H1 (cell line): ENCODE data around the gene CDH18. TPM values are rescaled to one million over a fixed set of nuclear protein-coding genes. Genes with fewer than 3 reads are reported as not detected.

Source experiments
- CTCF ChIA-PET: fragments of 300-600 bp; sonication (Branson Sonifier 250); formaldehyde crosslinking; loops from one replicate; lab custom pipeline; 2021; ENCODE audit not compliant: partially characterized antibody; lab: Charles Lee
- POLR2A ChIA-PET: fragments of 300-600 bp; sonication (Branson Sonifier 250); formaldehyde crosslinking; loops from one replicate; lab custom pipeline; 2021; ENCODE audit warnings: inconsistent platforms; ENCODE audit not compliant: partially characterized antibody; lab: Charles Lee
- DNase-seq, 2 experiments: peaks; one replicate each; pipeline versions ENCODE4 v3.0.0 to v3.0.0-alpha.2; 2010 to 2022; ENCODE audit warnings: low spot score in 2 of 2, low read depth in 1 of 2, mixed read lengths in 1 of 2
- FAIRE-seq: peaks from 2 replicates; lab custom pipeline; 2011; peaks lifted over from hg19 to GRCh38; lab: Jason Lieb, UNC
- H2AFZ ChIP-seq: 2 replicates; pipeline ENCODE4 v1.8.1; 2012; ENCODE audit warnings: low read length, inconsistent platforms
- H2AK5ac ChIP-seq: 2 replicates; pipeline ENCODE4 v1.6.1; 2013; ENCODE audit warnings: low read depth, low read length
- H2BK120ac ChIP-seq: replicated peaks from 2 replicates; pipeline ENCODE3; 2013; ENCODE audit warnings: low read depth, low read length, inconsistent platforms
- H2BK12ac ChIP-seq: 2 replicates; pipeline ENCODE4 v1.6.1; 2013; ENCODE audit warnings: low read depth, low read length
- H2BK15ac ChIP-seq: 2 replicates; pipeline ENCODE4 v1.6.1; 2013; ENCODE audit warnings: low read length
- H2BK20ac ChIP-seq: 2 replicates; pipeline ENCODE4 v1.6.1; 2013; ENCODE audit warnings: low read length
- H2BK5ac ChIP-seq: 2 replicates; pipeline ENCODE4 v1.6.1; 2013; ENCODE audit warnings: low read depth, low read length
- H3K14ac ChIP-seq: 2 replicates; pipeline ENCODE4 v1.6.1; 2013; ENCODE audit warnings: inconsistent platforms; ENCODE audit not compliant: insufficient read length
- H3K18ac ChIP-seq: 2 replicates; pipeline ENCODE4 v1.6.1; 2013; ENCODE audit warnings: low read length; ENCODE audit errors: extremely low read depth
- H3K23ac ChIP-seq: 2 replicates; pipeline ENCODE4 v1.6.1; 2013; ENCODE audit warnings: inconsistent platforms; ENCODE audit not compliant: insufficient read length
- H3K23me2 ChIP-seq: 2 replicates; pipeline ENCODE4 v1.6.1; 2013; ENCODE audit warnings: low read depth, low read length
- H3K27ac ChIP-seq: 2 replicates; pipeline ENCODE4 v1.6.1; 2011; ENCODE audit warnings: low read depth, low read length, inconsistent platforms
- H3K27me3 ChIP-seq, 4 experiments: replicated peaks in 1 of 4; 1 replicate in 1 of 4; 2 replicates in 3 of 4; pipeline versions ENCODE4 v1.6.1 to v1.8.1; 2011 to 2013; ENCODE audit warnings: low read length in 3 of 4, mild to moderate bottlenecking in 3 of 4, inconsistent platforms in 2 of 4, mixed read lengths in 2 of 4, moderate library complexity in 1 of 4; ENCODE audit not compliant: control insufficient read depth in 3 of 4, insufficient read depth in 3 of 4; ENCODE audit errors: extremely low read depth in 1 of 4
- H3K36me3 ChIP-seq, 4 experiments: 2 replicates each; pipeline versions ENCODE4 v1.6.1 to v1.8.1; 2011 to 2013; ENCODE audit warnings: mild to moderate bottlenecking in 4 of 4, low read length in 3 of 4, moderate library complexity in 2 of 4, control low read depth in 1 of 4, inconsistent platforms in 1 of 4; ENCODE audit not compliant: insufficient read depth in 4 of 4, control insufficient read depth in 2 of 4
- H3K4ac ChIP-seq: replicated peaks from 2 replicates; pipeline ENCODE3; 2013; ENCODE audit warnings: low read length, low read depth, mixed read lengths, inconsistent platforms; ENCODE audit not compliant: insufficient read length
- H3K4me1 ChIP-seq, 4 experiments: replicated peaks in 1 of 4; 1 replicate in 1 of 4; 2 replicates in 3 of 4; pipeline versions ENCODE4 v1.6.1 to v1.8.1; 2011 to 2013; ENCODE audit warnings: low read length in 3 of 4, inconsistent platforms in 2 of 4, mixed read lengths in 1 of 4; ENCODE audit not compliant: insufficient read depth in 4 of 4, control insufficient read depth in 3 of 4
- H3K4me2 ChIP-seq, 2 experiments: 2 replicates each; pipeline versions ENCODE4 v1.6.1 to v1.8.1; 2011 to 2013; ENCODE audit warnings: low read depth in 2 of 2, low read length in 2 of 2, control low read depth in 1 of 2, inconsistent platforms in 1 of 2, mild to moderate bottlenecking in 1 of 2; ENCODE audit not compliant: insufficient read depth in 1 of 2
- H3K4me3 ChIP-seq, 4 experiments: fragments of 200-600, 300-600 bp in 1 of 4; sonication (generic), shearing (Covaris generic), sonication (Bioruptor Twin) in 1 of 4; 2 replicates each; pipeline versions ENCODE4 v1.5.1 to v1.8.1; 2011 to 2016; ENCODE audit warnings: low read length in 4 of 4, low read depth in 3 of 4, control low read depth in 2 of 4, inconsistent platforms in 2 of 4, mild to moderate bottlenecking in 2 of 4, mixed read lengths in 1 of 4, moderate library complexity in 1 of 4; ENCODE audit not compliant: insufficient read depth in 2 of 4; ENCODE audit errors: extremely low read depth in 1 of 4
- H3K56ac ChIP-seq: replicated peaks from 2 replicates; pipeline ENCODE3; 2013; ENCODE audit warnings: low read depth, mild to moderate bottlenecking, mixed read lengths, low read length, inconsistent platforms; ENCODE audit not compliant: insufficient read length
- H3K79me1 ChIP-seq: 2 replicates; pipeline ENCODE4 v1.6.1; 2013; ENCODE audit warnings: low read depth, low read length, control low read depth
- H3K79me2 ChIP-seq, 2 experiments: 2 replicates each; pipeline versions ENCODE4 v1.6.1 to v1.8.1; 2012 to 2013; ENCODE audit warnings: low read length in 2 of 2, mild to moderate bottlenecking in 2 of 2, inconsistent platforms in 1 of 2; ENCODE audit not compliant: insufficient read depth in 2 of 2, control insufficient read depth in 1 of 2
- H3K9ac ChIP-seq, 4 experiments: replicated peaks in 1 of 4; 1 replicate in 1 of 4; 2 replicates in 3 of 4; pipeline versions ENCODE4 v1.6.1 to v1.8.1; 2011 to 2013; ENCODE audit warnings: low read depth in 3 of 4, low read length in 3 of 4, control low read depth in 2 of 4, mild to moderate bottlenecking in 2 of 4, moderate library complexity in 2 of 4, inconsistent platforms in 1 of 4; ENCODE audit errors: extremely low read depth in 1 of 4
- H3K9me3 ChIP-seq, 2 experiments: 2 replicates each; pipeline versions ENCODE4 v1.6.1 to v1.8.1; 2012 to 2013; ENCODE audit warnings: mild to moderate bottlenecking in 2 of 2, moderate library complexity in 2 of 2, control low read depth in 1 of 2, inconsistent platforms in 1 of 2, low read depth in 1 of 2, low read length in 1 of 2, mixed read lengths in 1 of 2; ENCODE audit not compliant: insufficient read depth in 2 of 2
- H4K20me1 ChIP-seq, 2 experiments: replicated peaks in 1 of 2; 2 replicates each; pipeline versions ENCODE3 to v1.8.1; 2011 to 2013; ENCODE audit warnings: inconsistent platforms in 2 of 2, low read length in 2 of 2, mild to moderate bottlenecking in 1 of 2; ENCODE audit not compliant: insufficient read depth in 2 of 2, control insufficient read depth in 1 of 2
- H4K5ac ChIP-seq: 2 replicates; pipeline ENCODE4 v1.6.1; 2013; ENCODE audit warnings: low read length, low read depth, mixed read lengths, inconsistent platforms; ENCODE audit not compliant: insufficient read length
- H4K8ac ChIP-seq: 2 replicates; pipeline ENCODE4 v1.8.0; 2013; ENCODE audit warnings: mild to moderate bottlenecking, moderate library complexity, low read length, inconsistent platforms; ENCODE audit not compliant: insufficient read depth; ENCODE audit errors: extremely low read depth
- H4K91ac ChIP-seq: replicated peaks from 2 replicates; pipeline ENCODE3; 2013; ENCODE audit warnings: low read length, mixed read lengths, inconsistent platforms; ENCODE audit not compliant: insufficient read length
- GABPA ChIP-seq: IDR thresholded peaks from 2 replicates; pipeline ENCODE4 v1.6.1; 2011; ENCODE audit warnings: mild to moderate bottlenecking, low read length, moderate library complexity, borderline replicate concordance; ENCODE audit not compliant: insufficient read depth
- WGBS, 2 experiments: shearing (Covaris generic) in 1 of 2; methylation state at CpG; one replicate each; pipeline versions ENCODE4 v1.1.6 to v1.1.7; 2013 to 2015; ENCODE audit warnings: low lambda C conversion rate in 2 of 2, mixed read lengths in 2 of 2, inconsistent platforms in 1 of 2, low coverage in 1 of 2, missing lambda C conversion rate in 1 of 2; ENCODE audit not compliant: insufficient replicate concordance in 2 of 2, insufficient coverage in 1 of 2, insufficient read length in 1 of 2; ENCODE audit errors: extremely low coverage in 1 of 2, missing lambda C conversion rate in 1 of 2; 5-methylcytosine and 5-hydroxymethylcytosine counted together
- polyA plus RNA-seq, 7 experiments: library from polyadenylated mRNA; depleted of rRNA in 3 of 7; stranded (reverse) in 5 of 7; unstranded in 2 of 7; fragments of >200 nt in 5 of 7; fragments of 200-250 nt in 2 of 7; gene quantifications; 1 replicate in 5 of 7; 2 replicates in 1 of 7; 4 replicates in 1 of 7; pipeline versions ENCODE4 v1.2.1 to v1.2.3, GENCODE V29; 2011 to 2013; ENCODE audit warnings: missing spikeins in 2 of 7, mixed read lengths in 2 of 7
- total RNA-seq: library from RNA; stranded (reverse); fragmentation: NEBNext Ultra II Directional; extraction: Animal tissue kit (Norgen Biotek cat#: 25700); gene quantifications from 2 replicates; pipeline ENCODE4 v1.2.1, GENCODE V29; 2021

The CDH18 gene
- total and polyA plus RNA-seq, 2 of the 8 experiments (the other 6 are each of a cell fraction or from before 2014, with no cell fraction given), result 0.30 to 0.32 TPM

DNA sequence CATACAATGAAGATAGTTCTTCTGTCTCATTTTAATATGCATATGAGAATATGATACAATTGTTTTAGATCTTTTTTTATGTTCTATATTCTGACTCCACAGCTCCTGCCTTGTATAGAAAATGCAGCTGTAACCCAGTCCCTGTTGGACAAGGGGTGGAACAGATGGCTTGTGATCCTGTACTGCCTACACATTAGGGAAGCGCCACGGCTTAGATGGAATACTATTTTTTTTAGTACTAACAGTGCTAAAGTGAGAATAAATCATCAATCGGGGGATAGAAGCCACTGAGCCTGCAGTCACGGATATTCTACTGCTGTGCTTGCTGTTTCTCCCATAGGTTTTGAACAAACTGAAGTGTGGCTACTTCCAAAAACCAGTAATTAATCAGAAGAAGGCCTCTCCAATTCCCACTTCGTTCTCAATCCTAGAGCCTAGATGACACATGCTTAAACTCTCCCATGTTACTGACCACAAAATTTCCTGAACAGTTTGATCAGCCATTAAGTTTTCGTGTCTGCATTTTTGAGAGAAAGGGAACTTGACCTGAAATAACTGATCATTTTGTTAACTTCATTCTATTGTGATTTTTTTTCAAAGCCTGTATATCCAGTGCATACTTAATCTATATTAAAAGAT, 150.3 kb downstream of the CDH18 start:
- DNase-seq (no peak), FAIRE-seq (no peak)
- Histone ChIP-seq H3K79me1 (no peaks in the 10 kb centered on the region), H3K27ac (no peak overlapping the region), H3K4ac (no peak overlapping the region), H3K23ac (no peak overlapping the region), H2BK120ac (no peak overlapping the region), H3K9me3 (peaks cover 0 to 2% of the 10 kb centered on the region in 2 experiments; a peak in 1 of 4 replicates), H4K8ac (no peak overlapping the region), H3K4me2 (no peak overlapping the region), H3K9ac (no peak overlapping the region), H4K5ac (no peak overlapping the region), H3K23me2 (no peaks in the 10 kb centered on the region), H2AFZ (no peak overlapping the region), H2BK20ac (no peak overlapping the region), H2BK5ac (no peak overlapping the region), H3K18ac (no peak overlapping the region), H3K36me3 (no peaks in the 10 kb centered on the region), H4K91ac (no peak overlapping the region), H3K4me1 (no peaks in the 10 kb centered on the region), H3K56ac (no peak overlapping the region), H3K4me3 (no peak overlapping the region), H2BK15ac (no peak overlapping the region), H3K79me2 (no peaks in the 10 kb centered on the region), H3K14ac (no peak overlapping the region), H2BK12ac (no peak overlapping the region)
- ChIA-PET CTCF (no interaction called here), POLR2A (no interaction called here)
- WGBS, 2 experiments, result 72% methylated on average over 6 of the region's 6 CpGs; no CpG with 5 or more reads in 1 of the 2 experiments
- no peak for TF ChIP-seq GABPA
- TF ChIP-seq, all 59 proteins: peak for 0
- Histone ChIP-seq H4K20me1 (no peaks in the 10 kb centered on the region), H2AK5ac (no peak overlapping the region), H3K27me3 (no peaks in the 10 kb centered on the region)
